Activated CD8-positive, alpha-beta memory T cell treated with anti-CD3 and anti-CD28 coated beads for 1 hour (primary cell): ENCODE data around the gene TMEM182.

Experiments
- DNase-seq, 2 donors: peaks; one replicate each; pipeline ENCODE4 v3.0.0-alpha.2; 2020; ENCODE audit warnings: low read depth in 1 of 2; ENCODE audit errors: extremely low read depth in 1 of 2

The TMEM182 gene

GRCh38 chr2:102765061-102765460, 3.2 kb downstream of the TMEM182 start:
- no peak for DNase-seq

GRCh38 chr2:102768253-102768652, 6.4 kb downstream of the TMEM182 start:
- DNase-seq, result no peak

- no peak for DNase-seq
Observed at GRCh38 chr2:102768892-102769291, 7.1 kb downstream of the TMEM182 start.

GRCh38 chr2:102770506-102770905, 8.7 kb downstream of the TMEM182 start:
- no peak for DNase-seq

- DNase-seq, result no peak
Observed at GRCh38 chr2:102771114-102771513, 9.3 kb downstream of the TMEM182 start.

- no peak for DNase-seq
Observed at GRCh38 chr2:102772659-102773058, 10.8 kb downstream of the TMEM182 start.

- DNase-seq, result no peak
Observed at GRCh38 chr2:102773149-102773705, 11.4 kb downstream of the TMEM182 start.

- no peak for DNase-seq
Observed at GRCh38 chr2:102778260-102778659, 16.4 kb downstream of the TMEM182 start.

GRCh38 chr2:102780467-102780866, 18.6 kb downstream of the TMEM182 start:
- DNase-seq, result no peak

- DNase-seq, result no peak
Observed at GRCh38 chr2:102782187-102782586, 20.4 kb downstream of the TMEM182 start.

- DNase-seq, result no peak
Observed at GRCh38 chr2:102782933-102783332, 21.1 kb downstream of the TMEM182 start.

GRCh38 chr2:102783506-102784183, 21.8 kb downstream of the TMEM182 start:
- no peak for DNase-seq

GRCh38 chr2:102784940-102785339, 23.1 kb downstream of the TMEM182 start:
- no peak for DNase-seq

GRCh38 chr2:102788216-102788884, 26.5 kb downstream of the TMEM182 start:
- DNase-seq, result no peak

GRCh38 chr2:102788885-102789260, 27.0 kb downstream of the TMEM182 start:
- no peak for DNase-seq

- DNase-seq, result no peak
Observed at GRCh38 chr2:102789349-102790090, 27.7 kb downstream of the TMEM182 start.

GRCh38 chr2:102790091-102790455, 28.2 kb downstream of the TMEM182 start:
- DNase-seq, result no peak

GRCh38 chr2:102792568-102793208, 30.9 kb downstream of the TMEM182 start:
- DNase-seq, result no peak

- DNase-seq, result no peak
Observed at GRCh38 chr2:102795641-102796040, 33.8 kb downstream of the TMEM182 start.

- DNase-seq, result no peak
Observed at GRCh38 chr2:102796337-102796736, 34.5 kb downstream of the TMEM182 start.

- no peak for DNase-seq
Observed at GRCh38 chr2:102797486-102797885, 35.7 kb downstream of the TMEM182 start.
